H9 (cell line): ENCODE data around the gene MRPL40. TPM values are rescaled to one million over a fixed set of nuclear protein-coding genes. Genes with fewer than 3 reads are reported as not detected.

ENCODE experiments used
- DNase-seq: peaks from one replicate; pipeline ENCODE4 v3.0.0-alpha.2; 2017
- H2AFZ ChIP-seq: one replicate; pipeline ENCODE4 v1.6.1; 2013; ENCODE audit warnings: mild to moderate bottlenecking, low read length, control low read depth, moderate library complexity
- H2AK5ac ChIP-seq: 2 replicates; pipeline ENCODE4 v1.6.1; 2013; ENCODE audit warnings: low read length, control low read depth, mixed read lengths; ENCODE audit not compliant: insufficient read length
- H2BK120ac ChIP-seq: one replicate; pipeline ENCODE4 v1.6.1; 2013; ENCODE audit warnings: low read depth, mild to moderate bottlenecking, low read length, control low read depth, inconsistent platforms; ENCODE audit not compliant: poor library complexity, severe bottlenecking
- H2BK12ac ChIP-seq: 2 replicates; pipeline ENCODE4 v1.6.1; 2013; ENCODE audit warnings: low read length, control low read depth, mixed read lengths, low read depth; ENCODE audit not compliant: insufficient read length
- H2BK15ac ChIP-seq: 2 replicates; pipeline ENCODE4 v1.6.1; 2013; ENCODE audit warnings: low read depth, low read length, control low read depth
- H2BK20ac ChIP-seq: one replicate; pipeline ENCODE4 v1.6.1; 2013; ENCODE audit warnings: low read depth, mild to moderate bottlenecking, low read length, control low read depth, inconsistent platforms; ENCODE audit not compliant: poor library complexity, severe bottlenecking
- H2BK5ac ChIP-seq: 2 replicates; pipeline ENCODE4 v1.6.1; 2013; ENCODE audit warnings: low read length, control low read depth, mixed read lengths; ENCODE audit not compliant: insufficient read length
- H3K14ac ChIP-seq: 2 replicates; pipeline ENCODE4 v1.6.1; 2013; ENCODE audit warnings: low read length, control low read depth; ENCODE audit not compliant: insufficient read depth
- H3K18ac ChIP-seq: 2 replicates; pipeline ENCODE4 v1.6.1; 2013; ENCODE audit warnings: low read depth, mild to moderate bottlenecking, mixed read lengths, low read length, control low read depth; ENCODE audit not compliant: insufficient read length
- H3K23ac ChIP-seq: 2 replicates; pipeline ENCODE4 v1.6.1; 2013; ENCODE audit warnings: low read length, control low read depth, mixed read lengths, low read depth; ENCODE audit not compliant: insufficient read length
- H3K23me2 ChIP-seq: 2 replicates; pipeline ENCODE4 v1.6.1; 2013; ENCODE audit warnings: low read depth, mild to moderate bottlenecking, mixed read lengths, low read length, control low read depth; ENCODE audit not compliant: insufficient read length, poor library complexity, severe bottlenecking
- H3K27ac ChIP-seq: 2 replicates; pipeline ENCODE4 v1.5.1; 2013; ENCODE audit warnings: low read length, control low read depth, mixed read lengths, low read depth; ENCODE audit not compliant: insufficient read length
- H3K27me3 ChIP-seq: 2 replicates; pipeline ENCODE4 v1.6.1; 2013; ENCODE audit warnings: low read length, control low read depth, inconsistent platforms; ENCODE audit not compliant: insufficient read depth
- H3K4ac ChIP-seq: 2 replicates; pipeline ENCODE4 v1.6.1; 2013; ENCODE audit warnings: low read depth, mild to moderate bottlenecking, control low read depth, inconsistent platforms, low read length, moderate library complexity
- H3K4me1 ChIP-seq: 2 replicates; pipeline ENCODE4 v1.6.1; 2013; ENCODE audit warnings: low read length, control low read depth, inconsistent platforms; ENCODE audit not compliant: insufficient read depth
- H3K4me2 ChIP-seq: 2 replicates; pipeline ENCODE4 v1.6.1; 2013; ENCODE audit warnings: low read length, control low read depth, mixed read lengths; ENCODE audit not compliant: insufficient read length, insufficient read depth
- H3K56ac ChIP-seq: 2 replicates; pipeline ENCODE4 v1.6.1; 2013; ENCODE audit warnings: low read depth, mild to moderate bottlenecking, mixed read lengths, low read length, control low read depth; ENCODE audit not compliant: insufficient read length
- H3K79me1 ChIP-seq: 2 replicates; pipeline ENCODE4 v1.6.1; 2013; ENCODE audit warnings: low read depth, mild to moderate bottlenecking, moderate library complexity, low read length, control low read depth, inconsistent platforms; ENCODE audit not compliant: insufficient read depth, poor library complexity, severe bottlenecking
- H3K79me2 ChIP-seq: 2 replicates; pipeline ENCODE4 v1.6.1; 2013; ENCODE audit warnings: low read length, control low read depth, inconsistent platforms; ENCODE audit not compliant: insufficient read depth
- H3K9ac ChIP-seq: 2 replicates; pipeline ENCODE4 v1.6.1; 2013; ENCODE audit warnings: low read length, control low read depth, mixed read lengths; ENCODE audit not compliant: insufficient read length; ENCODE audit errors: extremely low read depth
- H3K9me3 ChIP-seq: one replicate; pipeline ENCODE4 v1.6.1; 2013; ENCODE audit warnings: low read depth, low read length, inconsistent platforms; ENCODE audit not compliant: control insufficient read depth
- H3T11ph ChIP-seq: one replicate; pipeline ENCODE4 v1.6.1; 2013; ENCODE audit warnings: mild to moderate bottlenecking, low read length, control low read depth, inconsistent platforms
- H4K20me1 ChIP-seq: one replicate; pipeline ENCODE4 v1.6.1; 2013; ENCODE audit not compliant: control insufficient read depth, insufficient read length, insufficient read depth
- H4K5ac ChIP-seq: 2 replicates; pipeline ENCODE4 v1.6.1; 2013; ENCODE audit warnings: low read depth, mild to moderate bottlenecking, mixed read lengths, low read length, control low read depth; ENCODE audit not compliant: insufficient read length
- H4K8ac ChIP-seq: replicated peaks from 2 replicates; pipeline ENCODE4 v1.6.1; 2013; ENCODE audit warnings: low read length, control low read depth, mixed read lengths, low read depth; ENCODE audit not compliant: insufficient read length
- H4K91ac ChIP-seq: 2 replicates; pipeline ENCODE4 v1.6.1; 2013; ENCODE audit warnings: low read depth, mild to moderate bottlenecking, moderate library complexity, mixed read lengths, low read length, control low read depth; ENCODE audit not compliant: insufficient read length
- H3K27ac Mint-ChIP-seq, 3 experiments: 2 replicates in 2 of 3; 3 replicates in 1 of 3; pipeline ENCODE4 v1.8.0; 2020 to 2021; ENCODE audit warnings: mixed read lengths in 3 of 3, mild to moderate bottlenecking in 1 of 3, moderate library complexity in 1 of 3
- H3K27me3 Mint-ChIP-seq: 2 replicates; pipeline ENCODE4 v1.8.0; 2021; ENCODE audit warnings: low read depth, mild to moderate bottlenecking, moderate library complexity, mixed read lengths
- H3K36me3 Mint-ChIP-seq, 3 experiments: 2 replicates in 2 of 3; 3 replicates in 1 of 3; pipeline ENCODE4 v1.8.0; 2020 to 2021; ENCODE audit warnings: low read depth in 3 of 3, mixed read lengths in 3 of 3; ENCODE audit not compliant: insufficient read depth in 1 of 3
- H3K4me1 Mint-ChIP-seq, 2 experiments: 2 replicates each; pipeline ENCODE4 v1.8.0; 2020; ENCODE audit warnings: mixed read lengths in 2 of 2
- H3K4me3 Mint-ChIP-seq, 2 experiments: 2 replicates in 1 of 2; 3 replicates in 1 of 2; pipeline ENCODE4 v1.8.0; 2020 to 2021; ENCODE audit warnings: mild to moderate bottlenecking in 2 of 2, mixed read lengths in 2 of 2, moderate library complexity in 1 of 2
- H3K9me3 Mint-ChIP-seq, 2 experiments: 2 replicates in 1 of 2; 3 replicates in 1 of 2; pipeline ENCODE4 v1.8.0; 2020; ENCODE audit warnings: mild to moderate bottlenecking in 2 of 2, mixed read lengths in 2 of 2, moderate library complexity in 1 of 2
- WGBS: extraction: QIAGEN DNeasy Blood & Tissue Kit; methylation state at CpG from one replicate; pipeline ENCODE4 v1.1.7; 2013; ENCODE audit warnings: missing lambda C conversion rate, low lambda C conversion rate, mixed read lengths; ENCODE audit not compliant: insufficient read length; ENCODE audit errors: extremely low coverage; 5-methylcytosine and 5-hydroxymethylcytosine counted together
- total RNA-seq: library from RNA; stranded (reverse); gene quantifications from 2 replicates; pipeline ENCODE4 v1.2.1, GENCODE V29; 2021
- TF ChIP-seq, protein P1 (sequence below): fragments of 200-600 bp; sonication (generic); conservative IDR thresholded peaks from 3 replicates; pipeline ENCODE4 v1.8.0; 2021; ENCODE audit warnings: antibody characterized with exemption, mild to moderate bottlenecking

The MRPL40 gene
- total RNA-seq, 1 experiment from 2014 or later, result 15.2 TPM

DNA sequence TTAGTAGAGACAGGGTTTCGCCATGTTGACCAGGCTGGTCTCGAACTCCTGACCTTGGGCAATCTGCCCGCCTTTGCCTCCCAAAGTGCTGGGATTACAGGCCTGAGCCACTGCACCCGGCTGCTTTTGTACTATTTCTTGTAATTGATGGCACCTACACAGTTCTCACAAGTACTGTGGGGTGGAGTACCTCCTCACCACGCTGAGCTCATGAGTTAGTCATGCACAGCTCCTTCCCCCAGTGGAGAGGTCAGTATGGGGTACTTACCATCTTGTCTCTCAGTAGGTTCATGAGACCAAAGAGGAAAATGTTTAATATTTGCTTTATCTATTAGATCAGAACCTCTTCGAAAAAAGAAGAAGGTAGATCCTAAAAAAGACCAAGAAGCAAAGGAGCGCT lies 2.1 kb downstream of the MRPL40 start:
- Histone ChIP-seq H3K9ac (no peak overlapping the region), H2BK20ac (no peak overlapping the region), H4K20me1 (no peaks in the 10 kb centered on the region), H2AFZ (no peak overlapping the region), H3K27ac (no peak overlapping the region), H4K91ac (no peak overlapping the region), H4K8ac (no peak overlapping the region), H3K79me1 (no peaks in the 10 kb centered on the region), H2BK15ac (no peak overlapping the region), H3K14ac (no peak overlapping the region), H2BK5ac (no peak overlapping the region), H2AK5ac (no peak overlapping the region), H3K4ac (no peak overlapping the region), H4K5ac (no peak overlapping the region), H2BK12ac (no peak overlapping the region), H3T11ph (no peak overlapping the region), H3K23me2 (peaks cover 7% of the 10 kb centered on the region), H3K79me2 (peaks cover 14% of the 10 kb centered on the region; the same call in 1 of the 2 replicates), H3K4me2 (no peak overlapping the region), H3K27me3 (no peaks in the 10 kb centered on the region), H3K56ac (no peak overlapping the region), H2BK120ac (no peak overlapping the region), H3K9me3 (no peaks in the 10 kb centered on the region), H3K4me1 (peaks cover 4% of the 10 kb centered on the region; the same call in 1 of the 2 replicates), H3K18ac (no peak overlapping the region), H3K23ac (no peak overlapping the region)
- TF ChIP-seq, protein P1, sequence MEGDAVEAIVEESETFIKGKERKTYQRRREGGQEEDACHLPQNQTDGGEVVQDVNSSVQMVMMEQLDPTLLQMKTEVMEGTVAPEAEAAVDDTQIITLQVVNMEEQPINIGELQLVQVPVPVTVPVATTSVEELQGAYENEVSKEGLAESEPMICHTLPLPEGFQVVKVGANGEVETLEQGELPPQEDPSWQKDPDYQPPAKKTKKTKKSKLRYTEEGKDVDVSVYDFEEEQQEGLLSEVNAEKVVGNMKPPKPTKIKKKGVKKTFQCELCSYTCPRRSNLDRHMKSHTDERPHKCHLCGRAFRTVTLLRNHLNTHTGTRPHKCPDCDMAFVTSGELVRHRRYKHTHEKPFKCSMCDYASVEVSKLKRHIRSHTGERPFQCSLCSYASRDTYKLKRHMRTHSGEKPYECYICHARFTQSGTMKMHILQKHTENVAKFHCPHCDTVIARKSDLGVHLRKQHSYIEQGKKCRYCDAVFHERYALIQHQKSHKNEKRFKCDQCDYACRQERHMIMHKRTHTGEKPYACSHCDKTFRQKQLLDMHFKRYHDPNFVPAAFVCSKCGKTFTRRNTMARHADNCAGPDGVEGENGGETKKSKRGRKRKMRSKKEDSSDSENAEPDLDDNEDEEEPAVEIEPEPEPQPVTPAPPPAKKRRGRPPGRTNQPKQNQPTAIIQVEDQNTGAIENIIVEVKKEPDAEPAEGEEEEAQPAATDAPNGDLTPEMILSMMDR, result no peak
- no peaks in the 10 kb centered on the region for H3K27me3 Mint-ChIP-seq
- no CpG with 5 or more reads among the region's 7 CpGs for WGBS
- peaks cover 2 to 15% (median 9%) of the 10 kb centered on the region in 3 experiments; a peak in 6 of 7 replicates for H3K36me3 Mint-ChIP-seq
- no peak overlapping the region for H3K27ac Mint-ChIP-seq
- H3K9me3 Mint-ChIP-seq, result no peaks in the 10 kb centered on the region
- H3K4me3 Mint-ChIP-seq, result peak overlapping the region in 1 of 2 experiments; percentile 40; a peak in 1 of 5 replicates
- DNase-seq, result no peak
- H3K4me1 Mint-ChIP-seq, result peaks cover 17 to 20% of the 10 kb centered on the region in 2 experiments
